Right lobe of liver (tissue), 6 donors: ENCODE results near the gene LMO7. TPM values are rescaled to one million over a fixed set of nuclear protein-coding genes. Genes with fewer than 3 reads are reported as not detected.
"Not testable (repeated sequence)": the region's sequence is repeated elsewhere in the genome, so short reads cannot be mapped to it uniquely, and the experiment has no call there.

Experiments
- ATAC-seq, 4 donors: fragments of 200-7000 bp; cut with Tn5 transposase; one replicate each; pipeline ENCODE4 v1.9.1; 2020; ENCODE audit warnings: mild to moderate bottlenecking in 4 of 4, moderate library complexity in 4 of 4
- DNase-seq, 3 donors: peaks; one replicate each; pipeline ENCODE4 v3.0.0-alpha.2; 2020
- H3K27ac ChIP-seq, 3 donors: fragments of 200-600 bp; one replicate each; pipeline ENCODE4 v1.8.0; 2022
- H3K27me3 ChIP-seq, 2 donors: fragments of 200-600 bp; one replicate each; pipeline ENCODE4 v1.8.0; 2022
- H3K36me3 ChIP-seq, 4 donors: fragments of 200-600 bp; sonication (generic) in 1 of 4; one replicate each; pipeline versions ENCODE4 v1.5.1 to v1.8.0; 2017 to 2022; ENCODE audit warnings: control low read depth in 1 of 4
- H3K4me1 ChIP-seq, 4 donors: fragments of 200-600 bp; sonication (generic) in 1 of 4; one replicate each; pipeline versions ENCODE4 v1.5.1 to v1.8.0; 2017 to 2022; ENCODE audit warnings: control low read depth in 1 of 4
- H3K4me3 ChIP-seq, 3 donors: fragments of 200-600 bp; one replicate each; pipeline ENCODE4 v1.8.0; 2022
- H3K9me3 ChIP-seq, 4 donors: fragments of 200-600 bp; sonication (generic) in 1 of 4; one replicate each; pipeline versions ENCODE4 v1.5.1 to v1.8.0; 2017 to 2022; ENCODE audit warnings: control low read depth in 1 of 4
- CTCF ChIP-seq, 4 donors: fragments of 200-600 bp in 3 of 4; fragments of 450-650 bp in 1 of 4; IDR thresholded peaks; one replicate each; pipeline versions ENCODE4 v1.5.1 to v1.8.0; 2016 to 2022; ENCODE audit warnings: antibody characterized with exemption in 4 of 4, mild to moderate bottlenecking in 2 of 4
- POLR2A ChIP-seq: fragments of 450-650 bp; IDR thresholded peaks from one replicate; pipeline ENCODE4 v1.6.1; 2017; ENCODE audit warnings: antibody characterized with exemption, mild to moderate bottlenecking
- WGBS: methylation state at CpG from one replicate; pipeline ENCODE4 v1.1.6; 2018; ENCODE audit warnings: low coverage, low lambda C conversion rate; ENCODE audit not compliant: insufficient coverage; ENCODE audit errors: missing lambda C conversion rate; 5-methylcytosine and 5-hydroxymethylcytosine counted together
- intact Hi-C, 2 donors: fragments of 100-400 bp; cut with DNase I; formaldehyde crosslinking; loops; one replicate each; pipeline versions ENCODE4 v1.11.2 to v1.14.1; 2022
- total RNA-seq, 6 experiments: library from RNA; depleted of rRNA in 2 of 6; stranded (reverse); fragments of >200 nt in 2 of 6; fragmentation: NEBNext Ultra II Directional in 3 of 6; extraction: Animal tissue kit (Norgen Biotek cat#: 25700) in 3 of 6; gene quantifications; one replicate each; pipeline versions ENCODE4 v1.1.0 to v1.2.4, GENCODE V29; 2016 to 2023
- donor health status: DM: no; HTN: yes; CAD: no.
- donor health status: DM: no; HTN: no; CAD: no.
- donor health status: DM: no; HTN: no; CAD: no.
- donor health status: DM: no; HTN: yes; CAD: no.
- donor health status: DM: no; HTN: yes; CAD: no.

The LMO7 gene
- total RNA-seq, 6 experiments from 2014 or later: 42.3 to 60.2 (median 51.1) TPM

DNA sequence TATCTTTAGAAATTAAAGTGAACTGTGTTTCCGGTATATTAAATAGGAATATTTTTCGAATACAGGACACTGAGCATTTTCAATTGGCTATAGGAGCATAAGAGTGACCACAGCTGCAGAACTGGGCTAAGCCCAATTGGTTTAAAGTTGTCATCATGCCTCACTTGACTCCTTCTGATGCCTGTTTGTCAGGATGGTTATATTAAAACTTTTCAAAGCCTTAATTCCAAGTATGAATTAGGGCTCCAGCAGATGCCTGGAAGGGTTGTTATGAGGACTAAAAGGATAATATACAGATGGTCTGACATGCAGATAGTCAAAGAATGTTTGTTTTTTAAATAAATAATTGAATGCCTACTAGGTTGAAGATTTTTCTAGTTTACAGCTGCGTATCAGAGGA, 100.0 kb downstream of the LMO7 start:
- H3K27ac ChIP-seq: no peak overlapping the region
- intact Hi-C loops: no loop called here
- WGBS: 73% methylated on average over 3 of the region's 3 CpGs
- no peaks in the 10 kb centered on the region for H3K36me3 ChIP-seq
- no peaks in the 10 kb centered on the region for H3K27me3 ChIP-seq
- no peak for DNase-seq
- H3K9me3 ChIP-seq: no peaks in the 10 kb centered on the region
- no peaks in the 10 kb centered on the region for H3K4me1 ChIP-seq
- no peak for TF ChIP-seq CTCF (IDR thresholded peaks at IDR 0.05)
- no peak for TF ChIP-seq POLR2A
- no peak for ATAC-seq
- no peak overlapping the region for H3K4me3 ChIP-seq

- 73% methylated on average over 1 of the region's 1 CpG for WGBS
- ATAC-seq (no peak), DNase-seq (no peak)
- H3K27me3 ChIP-seq: no peaks in the 10 kb centered on the region
- no peak for TF ChIP-seq POLR2A
- TF ChIP-seq CTCF (IDR thresholded peaks at IDR 0.05): no peak
- no peaks in the 10 kb centered on the region for H3K9me3 ChIP-seq
- H3K36me3 ChIP-seq: no peaks in the 10 kb centered on the region
- intact Hi-C loops: no loop called here
- H3K4me1 ChIP-seq: no peaks in the 10 kb centered on the region
- no peak overlapping the region for H3K4me3 ChIP-seq
- no peak overlapping the region for H3K27ac ChIP-seq
These were observed 102.7 kb downstream of the LMO7 start for GRCh38 chr13:75738841-75739240.

DNA sequence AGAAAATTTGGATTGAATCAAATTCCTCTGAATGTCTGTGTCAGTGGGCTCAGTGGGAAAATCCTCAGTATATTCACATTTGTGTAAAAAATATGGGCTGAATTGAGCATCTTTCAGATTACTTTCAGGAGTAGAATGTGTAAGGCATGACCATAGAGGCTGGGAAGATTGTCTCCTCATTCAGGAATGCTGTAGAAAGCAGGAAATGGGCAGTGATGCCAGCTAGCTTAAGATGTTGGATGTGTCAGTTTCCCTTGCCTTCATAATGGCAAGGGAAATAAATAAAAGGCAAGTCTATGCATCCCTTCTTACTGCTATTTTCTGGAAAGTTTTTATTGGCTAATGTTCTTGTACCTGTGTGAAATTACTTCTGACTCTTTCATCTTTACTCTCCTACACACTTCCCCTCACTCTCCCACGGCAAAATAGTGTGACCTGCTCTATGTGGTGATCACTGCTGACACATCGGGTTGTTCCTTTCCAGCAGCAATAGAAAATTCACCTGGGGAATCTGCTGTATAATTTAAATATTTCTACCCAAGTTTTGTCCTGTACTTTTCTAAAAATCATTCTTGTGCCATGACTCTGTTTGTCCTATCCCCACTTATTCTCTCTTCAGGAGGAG, 103.2 kb downstream of the LMO7 start:
- TF ChIP-seq POLR2A (no peak), CTCF (IDR thresholded peaks at IDR 0.05) (no peak)
- intact Hi-C loops: no loop called here
- ATAC-seq (no peak), DNase-seq (no peak)
- H3K36me3 ChIP-seq: no peaks in the 10 kb centered on the region
- H3K27me3 ChIP-seq: no peaks in the 10 kb centered on the region
- no peak overlapping the region for H3K27ac ChIP-seq
- H3K4me1 ChIP-seq: no peaks in the 10 kb centered on the region
- H3K9me3 ChIP-seq: no peaks in the 10 kb centered on the region
- no peak overlapping the region for H3K4me3 ChIP-seq
- 75% methylated on average over 2 of the region's 2 CpGs for WGBS

- 100% methylated on average over 4 of the region's 4 CpGs for WGBS
- no peak for ATAC-seq
These were observed 103.9 kb downstream of the LMO7 start for GRCh38 chr13:75740031-75740430.

DNA sequence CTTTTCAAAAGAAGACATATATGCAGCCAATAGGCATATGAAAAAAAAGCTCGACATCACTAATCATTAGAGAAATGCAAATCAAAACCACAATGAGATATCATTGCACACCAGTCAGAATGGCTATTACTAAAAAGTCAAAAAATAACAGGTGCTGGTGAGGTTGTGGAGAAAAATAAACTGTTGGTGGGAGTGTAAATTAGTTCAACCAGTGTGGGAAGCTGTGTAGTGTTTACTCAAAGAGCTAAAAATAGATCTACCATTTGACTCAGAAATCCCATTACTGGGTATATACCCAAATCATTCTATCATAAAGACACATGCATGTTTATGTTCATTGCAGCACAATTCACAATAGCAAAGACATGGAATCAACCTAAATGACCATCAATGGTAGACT, 106.9 kb downstream of the LMO7 start:
- WGBS: 82% methylated on average over 1 of the region's 1 CpG
- H3K27me3 ChIP-seq, DNase-seq, H3K4me1 ChIP-seq, H3K36me3 ChIP-seq, H3K4me3 ChIP-seq, ATAC-seq, intact Hi-C loops, H3K27ac ChIP-seq, H3K9me3 ChIP-seq: not testable (repeated sequence)

More at GRCh38 chr13:75740031-75740430, 103.9 kb downstream of the LMO7 start:
- Histone ChIP-seq H3K9me3 (no peaks in the 10 kb centered on the region), H3K36me3 (no peaks in the 10 kb centered on the region), H3K4me1 (no peaks in the 10 kb centered on the region), H3K4me3 (no peak overlapping the region), H3K27me3 (no peaks in the 10 kb centered on the region), H3K27ac (no peak overlapping the region)
- TF ChIP-seq CTCF (IDR thresholded peaks at IDR 0.05): no peak
- no peak for TF ChIP-seq POLR2A
- intact Hi-C loops: no loop called here
- DNase-seq: no peak
